NT2/D1 (cell line): ENCODE results near the gene KRTAP10-3.

ENCODE experiments used
- DNase-seq: peaks from one replicate; pipeline ENCODE4 v3.0.0-alpha.2; 2011; ENCODE audit warnings: low read depth, low spot score
- H3K27me3 ChIP-seq: 2 replicates; pipeline ENCODE4 v1.6.0; 2011; ENCODE audit warnings: mild to moderate bottlenecking; ENCODE audit not compliant: insufficient read length, insufficient read depth
- H3K36me3 ChIP-seq: 2 replicates; pipeline ENCODE4 v1.6.1; 2011; ENCODE audit warnings: mild to moderate bottlenecking, low read length, mixed read lengths; ENCODE audit not compliant: insufficient read depth, insufficient read length
- H3K4me1 ChIP-seq: 2 replicates; pipeline ENCODE4 v1.5.1; 2011; ENCODE audit not compliant: insufficient read depth, insufficient read length
- H3K4me3 ChIP-seq: 2 replicates; pipeline ENCODE4 v1.5.1; 2011; ENCODE audit warnings: low read depth; ENCODE audit not compliant: insufficient read length
- H3K9ac ChIP-seq: 2 replicates; pipeline ENCODE4 v1.6.0; 2011; ENCODE audit warnings: low read depth; ENCODE audit not compliant: insufficient read length
- H3K9me3 ChIP-seq: 2 replicates; pipeline ENCODE4 v1.5.1; 2011; ENCODE audit warnings: mild to moderate bottlenecking, low read length; ENCODE audit not compliant: insufficient read depth
- SUZ12 ChIP-seq: IDR thresholded peaks from 2 replicates; pipeline ENCODE4 v1.6.1; 2011; ENCODE audit not compliant: insufficient read length, insufficient read depth; ENCODE audit errors: extremely low read depth
- YY1 ChIP-seq: IDR thresholded peaks from 2 replicates; pipeline ENCODE4 v1.6.1; 2011; ENCODE audit not compliant: insufficient read length, insufficient read depth
- ZNF274 ChIP-seq: IDR thresholded peaks from 2 replicates; pipeline ENCODE4 v1.6.1; 2011; ENCODE audit warnings: mild to moderate bottlenecking, low read depth, low read length

The KRTAP10-3 gene

GRCh38 chr21:44514218-44514520 lies 44.4 kb downstream of the KRTAP10-3 start:
- H3K36me3 ChIP-seq, result no peaks in the 10 kb centered on the region
- no peak for TF ChIP-seq SUZ12
- no peak for TF ChIP-seq ZNF274
- TF ChIP-seq YY1, result no peak
- H3K4me1 ChIP-seq, result peaks cover 13% of the 10 kb centered on the region
- H3K27me3 ChIP-seq, result peaks cover 8% of the 10 kb centered on the region
- no peak for DNase-seq
- H3K9me3 ChIP-seq, result peaks cover 5% of the 10 kb centered on the region; the same call in 1 of the 2 replicates
- no peak overlapping the region for H3K4me3 ChIP-seq
- no peak overlapping the region for H3K9ac ChIP-seq

GRCh38 chr21:44513389-44514217 lies 45.0 kb downstream of the KRTAP10-3 start:
- Histone ChIP-seq H3K4me1 (peaks cover 13% of the 10 kb centered on the region), H3K4me3 (no peak overlapping the region), H3K9me3 (peaks cover 5% of the 10 kb centered on the region; the same call in 1 of the 2 replicates), H3K36me3 (no peaks in the 10 kb centered on the region), H3K9ac (no peak overlapping the region), H3K27me3 (peaks cover 8% of the 10 kb centered on the region)
- no peak for DNase-seq
- no peak for TF ChIP-seq ZNF274
- no peak for TF ChIP-seq SUZ12
- no peak for TF ChIP-seq YY1

GRCh38 chr21:44512496-44513388 lies 45.9 kb downstream of the KRTAP10-3 start:
- Histone ChIP-seq H3K27me3 (peaks cover 8% of the 10 kb centered on the region), H3K36me3 (no peaks in the 10 kb centered on the region), H3K9ac (no peak overlapping the region), H3K4me3 (no peak overlapping the region), H3K9me3 (peaks cover 5% of the 10 kb centered on the region; the same call in 1 of the 2 replicates), H3K4me1 (peaks cover 13% of the 10 kb centered on the region)
- no peak for DNase-seq
- TF ChIP-seq YY1 (no peak), ZNF274 (no peak), SUZ12 (no peak)

- Histone ChIP-seq H3K36me3 (no peaks in the 10 kb centered on the region), H3K27me3 (peaks cover 8% of the 10 kb centered on the region), H3K9me3 (no peaks in the 10 kb centered on the region), H3K4me1 (peaks cover 13% of the 10 kb centered on the region), H3K4me3 (no peak overlapping the region), H3K9ac (no peak overlapping the region)
- DNase-seq, result no peak
- no peak for TF ChIP-seq YY1
- no peak for TF ChIP-seq ZNF274
- no peak for TF ChIP-seq SUZ12
Measured at GRCh38 chr21:44511938-44512275, 46.7 kb downstream of the KRTAP10-3 start.

- Histone ChIP-seq H3K36me3 (no peaks in the 10 kb centered on the region), H3K9me3 (no peaks in the 10 kb centered on the region), H3K9ac (peak overlapping the region; percentile 57), H3K27me3 (peaks cover 8% of the 10 kb centered on the region), H3K4me1 (peaks cover 14% of the 10 kb centered on the region), H3K4me3 (no peak overlapping the region)
- TF ChIP-seq YY1 (no peak), ZNF274 (no peak), SUZ12 (no peak)
- DNase-seq, result no peak
Measured at GRCh38 chr21:44511219-44511937, 47.2 kb downstream of the KRTAP10-3 start.

GRCh38 chr21:44510508-44511218 lies 47.9 kb downstream of the KRTAP10-3 start:
- Histone ChIP-seq H3K9ac (peak overlapping the region; percentile 57), H3K36me3 (no peaks in the 10 kb centered on the region), H3K4me3 (peak overlapping the region; percentile 51), H3K4me1 (peaks cover 21% of the 10 kb centered on the region), H3K27me3 (peaks cover 8% of the 10 kb centered on the region), H3K9me3 (no peaks in the 10 kb centered on the region)
- TF ChIP-seq SUZ12 (no peak), ZNF274 (no peak), YY1 (no peak)
- peak; percentile 70 for DNase-seq
